GM12874 (cell line): ENCODE data around the gene ANKS1B.

Experiments used
- TF ChIP-seq, protein P1 (sequence below): IDR thresholded peaks from 2 replicates; pipeline ENCODE4 v1.5.1; 2011; ENCODE audit warnings: low read depth, mild to moderate bottlenecking, control low read depth, low read length, moderate library complexity; ENCODE audit not compliant: insufficient read depth

The ANKS1B gene

DNA sequence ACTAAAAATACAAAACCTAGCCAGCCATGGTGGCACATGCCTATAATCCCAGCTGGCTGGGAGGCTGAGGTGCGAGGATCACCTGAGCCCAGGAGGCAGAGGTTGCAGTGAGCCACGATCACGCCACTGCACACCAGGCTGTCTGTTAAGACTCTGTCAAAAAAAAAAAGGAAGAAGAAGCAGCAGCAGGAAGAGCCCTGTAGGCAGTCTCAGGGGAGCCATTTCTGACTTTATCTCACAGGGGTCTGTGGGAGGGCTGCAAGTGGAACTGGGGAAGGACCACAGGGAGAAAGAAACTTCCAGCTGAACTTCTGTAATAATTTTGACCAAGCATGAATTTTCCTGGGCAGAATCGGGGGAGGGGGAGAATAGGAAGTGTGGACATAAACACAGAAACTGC is 304.5 kb downstream of the ANKS1B start:
- TF ChIP-seq, protein P1, sequence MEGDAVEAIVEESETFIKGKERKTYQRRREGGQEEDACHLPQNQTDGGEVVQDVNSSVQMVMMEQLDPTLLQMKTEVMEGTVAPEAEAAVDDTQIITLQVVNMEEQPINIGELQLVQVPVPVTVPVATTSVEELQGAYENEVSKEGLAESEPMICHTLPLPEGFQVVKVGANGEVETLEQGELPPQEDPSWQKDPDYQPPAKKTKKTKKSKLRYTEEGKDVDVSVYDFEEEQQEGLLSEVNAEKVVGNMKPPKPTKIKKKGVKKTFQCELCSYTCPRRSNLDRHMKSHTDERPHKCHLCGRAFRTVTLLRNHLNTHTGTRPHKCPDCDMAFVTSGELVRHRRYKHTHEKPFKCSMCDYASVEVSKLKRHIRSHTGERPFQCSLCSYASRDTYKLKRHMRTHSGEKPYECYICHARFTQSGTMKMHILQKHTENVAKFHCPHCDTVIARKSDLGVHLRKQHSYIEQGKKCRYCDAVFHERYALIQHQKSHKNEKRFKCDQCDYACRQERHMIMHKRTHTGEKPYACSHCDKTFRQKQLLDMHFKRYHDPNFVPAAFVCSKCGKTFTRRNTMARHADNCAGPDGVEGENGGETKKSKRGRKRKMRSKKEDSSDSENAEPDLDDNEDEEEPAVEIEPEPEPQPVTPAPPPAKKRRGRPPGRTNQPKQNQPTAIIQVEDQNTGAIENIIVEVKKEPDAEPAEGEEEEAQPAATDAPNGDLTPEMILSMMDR: no peak

DNA sequence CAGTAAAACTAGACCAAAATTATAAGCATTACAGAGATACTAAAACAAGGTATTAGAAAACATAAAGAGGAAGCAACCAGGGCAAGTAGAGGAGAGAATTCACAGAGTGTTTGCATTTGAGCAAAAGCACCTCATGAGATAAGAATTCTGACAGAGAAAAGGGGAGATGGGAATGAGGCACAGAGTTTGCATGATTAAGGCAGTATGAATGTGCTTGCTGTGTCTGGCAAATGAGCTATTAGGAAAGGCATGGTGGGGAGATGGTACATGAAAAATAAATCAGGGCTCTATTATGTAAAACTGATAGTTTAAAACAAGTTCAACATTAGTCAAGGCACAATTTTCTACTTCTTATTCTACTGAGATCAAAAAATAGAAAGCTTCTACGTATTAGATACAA is 314.1 kb downstream of the ANKS1B start:
- TF ChIP-seq, protein P1: no peak

DNA sequence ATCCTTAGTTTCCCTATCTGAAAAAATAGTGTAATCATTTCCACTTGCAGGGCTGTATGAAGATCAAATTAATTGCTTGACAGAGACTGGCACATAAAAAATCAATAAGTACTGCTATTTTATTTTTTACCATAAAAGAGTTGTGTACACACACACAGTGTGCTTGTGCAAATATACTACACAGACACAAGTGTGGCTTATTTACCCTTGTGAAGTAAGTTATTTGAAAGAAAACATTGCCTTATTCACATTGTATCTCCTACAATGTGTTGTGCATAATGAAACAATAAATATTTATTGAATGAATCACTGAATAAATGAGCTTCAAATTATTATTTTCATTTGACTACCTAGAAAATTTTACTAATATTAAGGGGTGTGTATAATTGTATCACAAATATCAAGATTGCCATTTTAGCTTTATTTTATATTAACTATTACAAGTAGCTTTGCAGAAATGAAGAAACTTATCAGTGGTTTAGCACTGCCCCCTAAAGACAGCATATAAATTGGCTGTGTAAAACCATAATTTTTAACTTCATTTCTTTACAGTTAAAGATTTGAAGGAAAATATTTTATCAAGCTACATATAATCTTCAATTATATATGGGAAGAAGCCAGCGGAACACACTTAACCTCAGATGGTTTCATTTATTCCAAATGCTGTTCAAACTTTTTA is 325.9 kb downstream of the ANKS1B start:
- TF ChIP-seq, protein P1: no peak

DNA sequence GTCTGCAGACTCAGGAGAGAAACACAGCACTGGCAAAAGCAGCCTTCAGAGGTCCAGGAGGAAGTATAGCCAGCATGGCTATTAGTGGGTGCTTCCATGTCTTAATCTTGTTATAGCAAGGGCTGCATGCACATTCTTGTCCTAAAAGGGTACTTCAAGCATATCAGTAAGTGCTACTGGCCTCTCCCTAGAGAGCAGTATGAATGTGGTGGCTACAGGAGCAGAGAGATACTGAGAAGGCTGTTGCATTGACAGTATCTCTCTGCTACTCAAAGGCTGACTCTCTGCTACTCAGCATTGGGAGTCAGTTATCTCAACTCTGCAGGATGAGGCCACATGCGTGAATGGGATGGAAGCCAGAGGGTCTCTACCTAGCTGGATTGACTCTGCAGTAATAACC is 335.2 kb downstream of the ANKS1B start:
- TF ChIP-seq, protein P1: no peak

DNA sequence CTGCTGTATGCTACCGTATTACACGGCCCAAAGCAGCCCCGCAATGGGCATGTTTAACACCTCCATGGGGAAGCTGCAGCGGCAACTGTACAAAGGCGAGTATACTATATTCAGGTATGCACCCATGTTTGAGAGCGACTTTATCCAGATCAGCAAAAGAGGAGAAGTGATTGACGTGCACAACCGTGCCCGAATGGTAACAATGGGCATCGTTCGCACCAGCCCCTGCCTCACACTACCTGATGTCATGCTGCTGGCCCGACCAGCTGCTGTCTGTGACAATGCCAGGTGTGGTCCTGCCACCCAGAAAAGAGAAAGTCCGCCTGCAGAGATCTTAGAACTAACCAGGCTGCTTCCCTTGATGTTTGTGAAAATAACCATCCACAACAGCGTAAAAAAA is 336.6 kb downstream of the ANKS1B start:
- TF ChIP-seq, protein P1: no peak

DNA sequence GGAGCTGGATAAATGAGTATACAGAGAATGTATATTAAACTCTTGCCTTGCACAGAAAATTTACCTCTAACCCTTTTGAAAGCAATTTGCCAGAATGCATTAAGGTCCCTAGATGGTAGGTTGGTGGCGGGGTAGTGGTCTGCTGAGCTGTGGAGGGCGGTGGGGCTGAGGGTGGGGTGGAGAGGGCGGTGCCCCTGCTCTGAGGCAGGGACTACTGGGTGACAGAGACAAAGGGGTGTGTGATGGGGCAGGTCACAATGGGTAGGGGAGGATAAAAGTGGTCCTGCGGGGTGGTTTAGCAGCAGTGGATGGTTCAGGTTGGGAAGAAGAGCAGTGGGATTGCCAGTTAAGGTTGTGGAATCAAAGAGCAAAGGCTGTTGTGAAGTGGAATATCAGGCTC is 337.3 kb downstream of the ANKS1B start, which contains the start of gene GARIN6:
GARIN6 (plus strand) TSS at position 301 of the 400 bp plus-strand sequence. CDS start 422 bp downstream, outside the sequence.
- TF ChIP-seq, protein P1: no peak

DNA sequence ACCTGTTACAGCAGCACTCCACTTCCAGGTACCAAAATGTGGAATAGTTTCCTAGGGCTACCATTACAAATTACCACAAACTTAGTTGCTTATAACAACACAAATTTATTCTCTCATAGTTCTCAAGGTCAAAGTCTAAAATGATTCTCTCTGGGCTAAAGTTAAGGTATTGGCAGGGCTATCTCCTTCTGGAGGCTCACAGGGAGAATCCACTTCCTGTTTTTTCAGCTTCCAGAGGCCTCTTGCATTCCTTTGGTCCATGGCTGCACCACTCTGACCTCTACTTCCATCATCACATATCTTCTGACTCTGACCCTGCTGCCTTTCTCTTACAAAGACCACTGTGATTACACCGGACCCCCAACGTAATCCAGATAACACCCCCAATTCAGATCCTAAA is 340.1 kb downstream of the ANKS1B start:
- TF ChIP-seq, protein P1: no peak
